ENCODE results near the gene GPR18. TPM values are rescaled to one million over a fixed set of nuclear protein-coding genes. Genes with fewer than 3 reads are reported as not detected.

Gene GPR18
- polyA plus RNA-seq, 3 donors, result 1.7 to 3.8 (median 2.2) TPM

DNA sequence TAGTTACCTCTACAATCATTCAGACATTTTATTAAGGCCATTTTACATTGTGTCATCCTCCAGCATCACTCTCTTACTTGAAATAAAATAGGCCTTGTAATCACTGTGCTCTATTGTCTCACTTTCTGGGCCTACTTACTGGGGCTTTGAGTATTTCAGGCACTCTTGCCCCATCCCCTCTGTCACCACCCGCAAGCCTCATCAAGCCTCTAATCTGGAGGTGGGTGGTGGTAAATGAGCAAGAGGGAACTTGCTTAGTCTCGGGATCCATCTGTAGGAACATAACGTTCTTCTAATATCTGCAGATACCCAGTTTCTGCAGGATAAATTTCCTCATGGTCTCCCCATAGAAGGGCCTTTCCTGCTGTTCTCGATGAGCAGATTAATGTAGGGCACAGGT, 19.4 kb upstream of the GPR18 start:
- H3K27me3 Mint-ChIP-seq (ENCODE audit: low read depth in 3 of 3), result peaks cover 0 to 2% (median 0%) of the 10 kb centered on the region in 3 donors
- H3K4me1 Mint-ChIP-seq, result peaks cover 73% of the 10 kb centered on the region
- H3K27ac ChIP-seq (ENCODE audit: low read depth in 1 of 2, low read length in 2 of 2), result peak overlapping the region; percentile 41 to 98
- peak overlapping the region in 1 of 2 donors; percentile 53 for H3K4me3 Mint-ChIP-seq
- H3K9ac ChIP-seq (ENCODE audit: insufficient read depth, low read length, poor library complexity, severe bottlenecking), result no peak overlapping the region
- peaks cover 0 to 7% of the 10 kb centered on the region in 2 donors for H3K36me3 ChIP-seq (replicated peaks in 1 of 2; ENCODE audit: control insufficient read depth in 1 of 2, insufficient read depth in 2 of 2, low read length in 2 of 2)
- intact Hi-C loops (cut with micrococcal nuclease), result no loop called here
- H3K79me2 ChIP-seq (ENCODE audit: insufficient read depth, low read length), result peaks cover 67% of the 10 kb centered on the region
- peak overlapping the region in 1 of 3 experiments; percentile 35 for H3K4me3 ChIP-seq (replicated peaks in 1 of 3; ENCODE audit: low read depth in 2 of 3, low read length in 3 of 3)
- DNase-seq, result peak; percentile 77 to 89 (median 83)
- peak overlapping the region; percentile 84 to 100 (median 98) for H3K27ac Mint-ChIP-seq
- H2AFZ ChIP-seq (ENCODE audit: insufficient read depth, low read depth, low read length, poor library complexity, severe bottlenecking), result no peak overlapping the region
- H3K9me3 ChIP-seq (replicated peaks in 1 of 2; ENCODE audit: control insufficient read depth in 1 of 2, insufficient read depth in 1 of 2, low read length in 2 of 2), result peaks cover under 1 to 1% of the 10 kb centered on the region in 2 donors
- H3K4me1 ChIP-seq (ENCODE audit: control insufficient read depth in 1 of 2, insufficient read depth in 2 of 2, low read length in 2 of 2), result peaks cover 65 to 68% of the 10 kb centered on the region in 2 donors
- H3K36me3 Mint-ChIP-seq, result peaks cover 57 to 63% of the 10 kb centered on the region in 2 donors
- TF ChIP-seq, protein P1, sequence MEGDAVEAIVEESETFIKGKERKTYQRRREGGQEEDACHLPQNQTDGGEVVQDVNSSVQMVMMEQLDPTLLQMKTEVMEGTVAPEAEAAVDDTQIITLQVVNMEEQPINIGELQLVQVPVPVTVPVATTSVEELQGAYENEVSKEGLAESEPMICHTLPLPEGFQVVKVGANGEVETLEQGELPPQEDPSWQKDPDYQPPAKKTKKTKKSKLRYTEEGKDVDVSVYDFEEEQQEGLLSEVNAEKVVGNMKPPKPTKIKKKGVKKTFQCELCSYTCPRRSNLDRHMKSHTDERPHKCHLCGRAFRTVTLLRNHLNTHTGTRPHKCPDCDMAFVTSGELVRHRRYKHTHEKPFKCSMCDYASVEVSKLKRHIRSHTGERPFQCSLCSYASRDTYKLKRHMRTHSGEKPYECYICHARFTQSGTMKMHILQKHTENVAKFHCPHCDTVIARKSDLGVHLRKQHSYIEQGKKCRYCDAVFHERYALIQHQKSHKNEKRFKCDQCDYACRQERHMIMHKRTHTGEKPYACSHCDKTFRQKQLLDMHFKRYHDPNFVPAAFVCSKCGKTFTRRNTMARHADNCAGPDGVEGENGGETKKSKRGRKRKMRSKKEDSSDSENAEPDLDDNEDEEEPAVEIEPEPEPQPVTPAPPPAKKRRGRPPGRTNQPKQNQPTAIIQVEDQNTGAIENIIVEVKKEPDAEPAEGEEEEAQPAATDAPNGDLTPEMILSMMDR (IDR thresholded peaks at IDR 0.05), result no peak
- H3K27me3 ChIP-seq (ENCODE audit: control insufficient read depth in 2 of 2, insufficient read depth in 2 of 2, low read length in 2 of 2), result no peaks in the 10 kb centered on the region
- peak overlapping the region; percentile 22 for H3K4me2 ChIP-seq (replicated peaks; ENCODE audit: extremely low read depth, low read length, poor library complexity, severe bottlenecking)
- H3K9me3 Mint-ChIP-seq, result peaks cover 0 to 6% (median under 1%) of the 10 kb centered on the region in 7 donors
- WGBS (ENCODE audit: insufficient coverage), result 0% methylated on average over 1 of the region's 4 CpGs
- H4K20me1 ChIP-seq (ENCODE audit: insufficient read depth, low read length), result no peaks in the 10 kb centered on the region

- Histone ChIP-seq H3K4me1 (ENCODE audit: control insufficient read depth in 1 of 2, insufficient read depth in 2 of 2, low read length in 2 of 2) (peaks cover 63 to 64% of the 10 kb centered on the region in 2 donors), H3K27me3 (ENCODE audit: control insufficient read depth in 2 of 2, insufficient read depth in 2 of 2, low read length in 2 of 2) (no peaks in the 10 kb centered on the region), H3K9me3 (replicated peaks in 1 of 2; ENCODE audit: control insufficient read depth in 1 of 2, insufficient read depth in 1 of 2, low read length in 2 of 2) (peaks cover 4 to 5% of the 10 kb centered on the region in 2 donors), H3K79me2 (ENCODE audit: insufficient read depth, low read length) (peaks cover 76% of the 10 kb centered on the region), H3K4me2 (replicated peaks; ENCODE audit: extremely low read depth, low read length, poor library complexity, severe bottlenecking) (no peak overlapping the region), H4K20me1 (ENCODE audit: insufficient read depth, low read length) (no peaks in the 10 kb centered on the region), H2AFZ (ENCODE audit: insufficient read depth, low read depth, low read length, poor library complexity, severe bottlenecking) (no peak overlapping the region), H3K9ac (ENCODE audit: insufficient read depth, low read length, poor library complexity, severe bottlenecking) (no peak overlapping the region), H3K36me3 (replicated peaks in 1 of 2; ENCODE audit: control insufficient read depth in 1 of 2, insufficient read depth in 2 of 2, low read length in 2 of 2) (peaks cover 0 to 7% of the 10 kb centered on the region in 2 donors), H3K4me3 (replicated peaks in 1 of 3; ENCODE audit: low read depth in 2 of 3, low read length in 3 of 3) (no peak overlapping the region), H3K27ac (ENCODE audit: low read depth in 1 of 2, low read length in 2 of 2) (peak overlapping the region; percentile 41 to 98)
- DNase-seq, result peak in 1 of 3 donors; percentile 47
- WGBS (ENCODE audit: insufficient coverage), result no CpG with 5 or more reads among the region's 2 CpGs
- Mint-ChIP-seq H3K9me3 (peaks cover 0 to 12% (median 6%) of the 10 kb centered on the region in 7 donors), H3K27me3 (ENCODE audit: low read depth in 3 of 3) (peaks cover 0 to 2% (median 0%) of the 10 kb centered on the region in 3 donors), H3K4me3 (no peak overlapping the region), H3K36me3 (peaks cover 60 to 65% of the 10 kb centered on the region in 2 donors), H3K4me1 (peaks cover 72% of the 10 kb centered on the region), H3K27ac (peak overlapping the region; percentile 85 to 100 (median 91))
- TF ChIP-seq, protein P1 (IDR thresholded peaks at IDR 0.05), result peak; percentile 27
- intact Hi-C loops (cut with micrococcal nuclease), result no loop called here
Observed at GRCh38 chr13:99276706-99277105, 18.5 kb upstream of the GPR18 start.

All from CD14-positive monocyte (primary cell).